Esophagus mucosa (tissue), 1 donor: ENCODE results near the gene FAM168B. TPM values are rescaled to one million over a fixed set of nuclear protein-coding genes. Genes with fewer than 3 reads are reported as not detected.

Source experiments
- ATAC-seq: fragments of 200-7000 bp; cut with Tn5 transposase; one replicate; pipeline ENCODE4 v1.9.1; 2020
- total RNA-seq: library from RNA; stranded (reverse); gene quantifications from one replicate; pipeline ENCODE4 v1.2.4, GENCODE V29; 2023
- donor health status: DM: yes; HTN: yes; CAD: no.

Gene FAM168B
- total RNA-seq, 1 donor from 2014 or later = 42.9 TPM

DNA sequence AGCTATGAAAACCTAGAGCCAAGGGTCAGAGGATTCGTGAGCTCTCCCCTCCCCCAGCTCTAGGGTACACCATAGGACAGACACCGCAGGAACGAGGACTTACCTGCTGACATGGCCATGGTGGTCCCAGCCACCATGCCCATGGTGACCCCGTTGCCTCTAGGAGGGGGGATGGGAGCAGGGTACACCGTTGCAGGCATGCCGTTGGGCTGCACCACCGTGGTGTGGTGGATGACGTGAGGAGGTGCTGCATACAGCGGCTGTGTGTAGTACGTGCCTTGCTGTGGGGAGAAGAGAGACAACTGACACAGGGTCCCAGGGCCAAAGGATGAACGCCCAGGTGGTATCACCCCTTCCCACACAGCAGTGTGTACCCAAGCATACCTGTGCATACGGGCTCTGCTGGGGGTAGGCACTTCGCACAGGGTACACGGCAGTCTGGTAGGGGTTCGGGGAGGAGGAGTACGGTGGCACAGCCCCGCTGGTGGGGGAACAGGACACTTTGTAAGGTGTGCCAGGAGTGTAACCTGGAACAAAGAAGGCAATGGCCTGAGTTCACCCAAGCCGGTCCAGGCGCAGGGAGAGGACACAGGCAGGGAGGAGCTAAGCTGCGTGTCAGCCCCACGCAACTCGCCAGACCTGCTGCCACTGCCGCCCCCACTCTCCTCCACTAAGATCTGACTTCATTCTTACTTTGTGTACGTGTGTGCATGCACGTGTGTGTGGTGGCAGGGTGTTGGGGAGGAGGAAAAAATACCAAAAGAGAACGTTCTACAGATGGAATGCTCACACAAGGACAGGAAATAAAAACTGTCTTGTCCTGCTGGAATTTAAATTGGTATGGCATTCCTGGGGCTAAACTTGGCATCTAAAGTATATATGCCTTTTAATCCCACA is 37.8 kb downstream of the FAM168B start:
- peak; percentile 27 for ATAC-seq

DNA sequence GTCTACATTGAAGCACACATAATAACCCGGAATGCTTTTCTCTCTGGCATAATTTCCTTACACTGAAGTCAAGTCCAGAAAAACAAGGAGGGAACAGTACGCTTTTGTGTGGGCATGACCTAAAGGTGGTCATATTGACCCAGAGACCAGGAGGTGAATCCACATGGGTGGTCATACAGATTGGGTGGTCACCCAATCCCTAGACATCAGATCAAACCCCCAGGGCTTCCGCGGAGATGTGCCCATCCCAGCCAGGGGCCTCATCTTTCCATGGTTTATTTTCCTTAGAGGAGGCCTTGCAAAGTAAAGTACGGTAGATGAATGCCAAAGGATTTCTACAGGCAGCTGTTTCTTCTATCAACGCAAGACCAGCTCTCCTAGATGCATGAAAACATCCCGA is 38.8 kb downstream of the FAM168B start:
- no peak for ATAC-seq

DNA sequence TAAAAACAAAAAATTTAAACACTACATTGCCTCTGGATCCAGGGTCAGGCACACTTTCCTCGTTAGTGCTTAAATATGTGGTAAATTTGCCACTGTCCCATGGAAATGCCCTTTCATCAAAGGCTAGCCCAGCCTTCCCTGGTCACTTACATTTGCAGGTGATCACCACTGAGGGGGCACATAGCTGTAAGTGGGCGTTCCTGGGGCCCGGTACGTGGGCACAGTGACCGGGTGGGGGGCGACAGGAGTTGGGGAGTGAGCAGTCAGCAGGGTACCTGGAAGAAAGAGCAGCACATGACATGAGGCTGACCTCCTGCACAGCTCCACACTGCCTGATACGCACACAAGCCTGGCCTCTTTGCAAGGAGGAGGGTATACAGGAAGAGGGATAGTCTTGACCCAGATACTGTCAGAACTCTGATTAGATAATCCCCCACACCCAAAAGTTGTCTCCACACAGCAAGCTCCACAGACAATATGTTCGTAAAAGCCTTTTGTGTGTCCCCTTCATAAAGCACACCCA is 40.5 kb downstream of the FAM168B start:
- no peak for ATAC-seq

DNA sequence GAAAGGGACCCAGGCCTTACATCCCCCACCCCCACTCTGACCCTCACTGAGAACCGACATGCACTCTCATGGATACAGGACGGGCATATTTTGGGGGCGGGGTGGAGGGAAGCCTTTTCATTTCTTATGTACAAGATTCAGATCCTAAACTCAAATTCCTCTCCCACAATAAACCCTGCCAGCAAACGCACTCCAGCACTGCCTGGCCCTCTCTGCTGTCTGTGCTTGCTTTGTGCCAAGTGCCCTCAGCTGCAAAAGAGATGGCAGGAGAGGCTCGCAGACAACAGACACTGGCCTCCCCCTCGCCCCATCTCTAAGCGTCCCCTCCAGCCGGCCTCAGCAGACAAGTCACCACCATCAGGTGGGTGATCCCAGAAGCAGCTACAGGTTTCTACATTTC is 42.4 kb downstream of the FAM168B start:
- ATAC-seq = no peak

DNA sequence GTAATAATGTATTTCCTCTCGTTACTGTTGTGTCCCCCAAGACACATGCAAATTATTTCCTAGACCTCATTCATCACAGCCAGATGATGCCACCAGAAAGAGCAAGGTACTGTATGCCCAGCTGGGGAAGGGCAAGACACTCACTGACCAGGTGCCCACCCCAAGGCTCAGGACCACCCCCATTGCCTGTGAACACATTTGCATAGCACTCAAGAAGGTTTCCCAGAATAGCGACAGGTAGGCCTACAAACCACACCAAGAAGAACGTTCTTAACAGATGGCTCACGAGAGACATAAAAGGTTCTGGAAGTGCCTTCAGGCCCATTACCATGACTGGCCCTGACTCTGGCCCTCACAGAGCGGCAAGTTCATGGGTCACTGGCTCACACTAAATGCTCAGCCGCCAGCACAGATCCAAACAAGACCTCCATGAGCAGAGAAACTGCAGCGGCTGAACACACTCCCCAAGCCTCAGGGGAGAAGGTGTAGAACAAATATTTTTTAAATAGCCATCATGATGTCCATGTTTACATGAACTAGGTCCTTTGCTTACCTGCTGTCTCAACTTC is 44.0 kb downstream of the FAM168B start:
- ATAC-seq = no peak

DNA sequence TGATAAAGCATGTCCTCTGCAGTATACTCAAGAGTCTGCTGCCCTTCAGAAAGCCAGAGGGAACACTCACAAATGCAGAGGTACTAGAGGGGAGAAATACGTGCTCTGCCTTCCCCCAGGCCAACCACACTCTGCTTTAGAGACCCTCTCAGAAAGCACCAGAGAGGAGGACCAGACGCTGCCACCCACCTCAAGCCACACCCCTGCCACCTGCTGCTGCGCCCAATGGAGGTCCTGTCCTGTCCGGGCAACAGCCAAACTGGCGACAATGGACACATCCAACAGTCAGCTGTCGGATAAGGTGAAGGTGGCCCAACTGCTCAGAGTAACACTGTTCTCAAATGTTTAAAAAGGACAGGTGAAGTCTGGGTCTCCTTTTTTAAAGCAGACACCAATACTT is 44.6 kb downstream of the FAM168B start:
- ATAC-seq = no peak

DNA sequence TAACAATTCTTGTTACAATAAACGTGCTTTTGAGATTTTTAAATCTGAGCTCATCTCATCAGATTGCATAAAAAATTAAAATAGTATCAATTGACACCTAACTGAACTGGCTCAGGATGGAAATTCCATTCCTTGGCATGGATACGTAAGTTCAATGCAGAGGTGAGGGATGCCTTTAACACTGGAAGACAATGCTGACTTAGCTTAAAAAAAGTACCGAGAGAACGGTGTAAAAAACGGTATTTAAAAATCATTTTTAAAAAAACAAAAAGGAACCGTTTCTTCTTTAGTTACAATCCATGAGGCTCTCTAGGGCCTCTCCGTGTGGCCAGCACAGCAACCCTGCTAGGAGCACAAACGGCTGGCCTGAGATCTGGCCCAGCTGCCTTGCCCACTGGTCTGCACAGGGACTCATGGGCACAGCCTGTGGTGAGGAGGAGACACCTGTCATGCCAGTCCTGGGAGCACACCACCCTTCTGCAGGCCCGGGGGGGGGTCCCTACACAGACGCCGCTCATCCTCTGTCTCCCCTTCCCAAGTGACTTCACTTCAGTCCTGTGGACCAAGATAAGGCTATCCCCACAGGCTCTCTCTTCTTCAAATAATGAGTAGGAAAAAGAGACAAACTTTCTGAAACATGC is 45.2 kb downstream of the FAM168B start:
- ATAC-seq = no peak

DNA sequence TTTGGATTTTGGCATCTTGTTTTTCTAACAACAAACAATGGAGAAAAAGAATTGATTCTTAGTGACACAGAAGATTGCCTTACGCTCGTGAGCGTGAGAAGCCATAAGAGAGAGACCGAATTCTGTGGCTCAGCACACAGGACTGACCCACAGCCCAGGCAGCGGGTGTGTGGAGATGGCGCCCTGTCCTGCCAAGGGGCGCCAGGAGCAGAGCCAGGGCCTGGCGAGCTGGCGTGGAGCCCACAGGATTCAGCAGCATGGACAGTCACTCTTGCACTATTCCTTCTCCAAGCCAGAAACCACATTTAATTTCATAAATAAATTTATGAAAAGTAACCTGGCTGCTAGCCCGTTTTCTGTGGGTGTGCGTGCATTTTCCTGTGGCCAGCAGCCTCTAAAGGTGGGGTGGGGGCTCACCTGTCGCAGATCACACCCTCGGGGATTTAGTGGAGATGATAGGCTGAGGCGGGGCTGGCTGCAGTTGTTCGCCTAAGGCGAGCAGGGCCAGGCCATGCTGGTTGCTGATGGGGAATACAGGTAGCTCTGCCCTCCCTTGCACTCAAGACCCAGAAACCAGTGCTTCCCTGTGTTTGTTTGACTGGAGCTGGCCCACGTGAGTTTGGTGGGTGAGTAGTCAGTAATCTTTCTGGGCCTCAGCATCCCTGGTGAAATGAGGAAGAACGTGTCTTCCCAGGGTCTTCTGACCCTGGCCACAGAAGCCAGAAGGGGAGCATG is 46.2 kb downstream of the FAM168B start:
- ATAC-seq = no peak

DNA sequence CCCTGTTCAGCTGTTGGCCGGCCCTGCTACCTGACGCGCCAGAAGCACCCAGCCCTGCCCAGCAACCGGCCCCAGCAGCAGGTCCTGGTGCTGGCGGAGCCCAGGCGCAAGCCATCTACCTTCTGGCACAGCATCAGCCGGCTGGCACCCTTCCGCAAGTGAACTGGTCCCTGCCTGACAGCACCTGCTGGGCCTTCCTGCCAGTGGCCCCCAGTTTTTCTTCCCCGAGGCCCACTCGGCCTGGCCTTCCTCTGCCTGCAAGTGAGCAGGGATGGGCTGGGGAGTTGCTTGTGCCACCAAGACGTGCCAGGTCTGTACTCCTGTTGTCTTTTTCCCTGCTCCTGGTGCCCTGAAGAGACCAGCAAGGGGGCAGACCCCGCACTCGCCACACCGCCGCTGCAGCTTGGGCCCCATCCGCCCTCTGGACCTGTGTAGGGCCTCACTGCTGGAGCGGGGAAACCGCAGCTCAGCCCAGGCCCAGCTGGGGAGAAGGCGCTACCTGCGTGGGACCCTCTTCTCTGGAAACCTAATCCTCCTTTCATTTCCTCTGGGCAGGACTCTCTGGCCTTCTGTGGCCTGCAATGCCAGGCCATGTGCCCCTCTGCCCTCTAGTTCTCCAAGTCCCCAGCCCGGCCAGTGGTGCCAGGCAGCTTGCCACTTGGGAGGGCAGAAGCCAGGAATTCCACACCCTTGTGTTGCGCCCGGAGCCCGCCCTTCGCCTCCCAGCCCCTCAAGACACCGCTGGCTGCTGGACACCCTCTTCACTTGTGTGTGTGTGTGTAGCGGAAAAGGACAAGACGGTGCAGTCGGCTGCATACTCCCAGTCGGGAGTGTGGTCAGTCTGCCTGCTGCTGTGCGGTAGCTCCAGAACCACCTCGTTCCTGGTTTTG is 47.0 kb downstream of the FAM168B start:
- no peak for ATAC-seq

DNA sequence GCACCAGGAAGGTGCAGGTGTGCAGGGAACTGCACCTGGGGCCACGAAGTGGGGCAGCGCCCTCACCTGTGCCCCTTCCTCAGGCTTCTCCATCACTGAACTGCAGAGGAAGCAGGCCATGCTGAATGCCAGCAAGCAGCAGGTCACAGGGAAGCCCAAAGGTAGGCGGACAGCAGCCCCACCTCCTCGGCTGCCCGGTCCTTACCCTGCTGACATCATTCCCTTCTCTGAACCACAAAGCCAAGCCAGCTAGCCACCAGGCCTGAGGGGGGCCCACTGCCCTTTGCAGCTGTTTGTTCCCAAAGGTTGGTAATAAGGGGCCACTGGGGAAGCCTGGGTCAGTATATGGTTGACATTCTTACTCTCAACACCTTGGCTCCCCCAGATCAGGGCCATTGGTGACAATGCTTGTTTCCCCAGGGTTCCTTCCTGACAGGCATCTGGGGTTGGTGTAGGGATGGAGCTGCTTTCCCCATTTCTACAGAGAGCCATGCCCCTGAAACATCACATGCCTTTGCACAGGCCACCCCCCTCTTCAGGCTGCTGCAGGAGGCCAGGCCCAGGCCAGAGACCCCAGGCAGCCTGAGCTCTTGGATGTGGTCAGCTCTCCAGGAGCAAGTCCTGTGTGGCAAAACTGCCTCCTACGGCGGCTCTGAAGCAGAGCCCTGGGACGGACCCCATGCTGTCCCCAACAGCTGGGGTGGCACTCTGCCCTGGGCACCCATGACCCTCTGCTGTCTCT is 47.8 kb downstream of the FAM168B start:
- no peak for ATAC-seq

DNA sequence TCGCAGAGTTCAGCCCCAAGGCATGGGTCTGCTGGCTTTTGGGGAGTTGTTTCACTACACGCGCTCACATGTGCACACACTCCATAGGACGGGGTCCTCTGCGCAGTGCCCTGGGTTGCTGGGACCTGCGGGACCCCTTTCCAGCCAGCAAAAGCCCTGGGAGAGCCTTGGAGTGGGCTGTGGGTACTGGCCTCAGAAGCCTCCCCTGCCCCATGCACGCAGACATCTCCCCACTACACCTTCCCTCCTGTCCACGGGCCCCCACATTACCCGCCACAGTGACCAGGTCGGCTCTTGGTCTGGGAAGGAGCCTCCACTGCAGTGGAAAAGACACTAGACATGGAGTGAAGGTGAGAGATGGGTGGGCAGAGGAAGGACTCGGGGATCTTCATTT is 48.5 kb downstream of the FAM168B start:
- no peak for ATAC-seq

DNA sequence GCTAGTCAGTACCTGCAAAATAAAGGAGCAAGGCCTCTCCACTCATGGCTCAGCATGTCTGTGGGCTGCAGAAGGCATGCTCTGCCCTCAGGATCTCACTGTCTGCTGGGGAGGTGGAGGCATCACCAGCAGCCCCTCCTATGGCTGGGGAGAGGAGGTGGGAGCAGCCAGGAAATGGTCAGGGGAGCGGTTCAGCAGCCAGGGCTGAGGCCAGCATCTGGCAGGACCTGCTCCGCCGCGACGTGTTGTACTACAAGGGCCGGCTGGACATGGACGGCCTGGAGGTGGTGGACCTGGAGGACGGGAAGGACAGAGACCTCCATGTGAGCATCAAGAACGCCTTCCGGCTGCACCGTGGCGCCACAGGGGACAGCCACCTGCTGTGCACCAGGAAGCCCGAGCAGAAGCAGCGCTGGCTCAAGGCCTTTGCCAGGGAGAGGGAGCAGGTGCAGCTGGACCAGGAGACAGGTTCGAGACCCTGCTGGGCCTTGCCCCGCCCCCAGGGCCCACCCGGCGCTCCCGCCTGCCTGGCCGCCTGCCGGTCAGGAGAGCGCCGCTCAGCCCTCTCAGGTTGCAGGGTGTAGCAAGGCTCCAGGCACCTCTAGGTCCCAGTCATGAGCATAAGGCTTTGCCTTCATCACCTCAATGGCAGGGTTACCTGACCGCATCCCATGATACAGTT is 49.0 kb downstream of the FAM168B start:
- ATAC-seq = no peak

DNA sequence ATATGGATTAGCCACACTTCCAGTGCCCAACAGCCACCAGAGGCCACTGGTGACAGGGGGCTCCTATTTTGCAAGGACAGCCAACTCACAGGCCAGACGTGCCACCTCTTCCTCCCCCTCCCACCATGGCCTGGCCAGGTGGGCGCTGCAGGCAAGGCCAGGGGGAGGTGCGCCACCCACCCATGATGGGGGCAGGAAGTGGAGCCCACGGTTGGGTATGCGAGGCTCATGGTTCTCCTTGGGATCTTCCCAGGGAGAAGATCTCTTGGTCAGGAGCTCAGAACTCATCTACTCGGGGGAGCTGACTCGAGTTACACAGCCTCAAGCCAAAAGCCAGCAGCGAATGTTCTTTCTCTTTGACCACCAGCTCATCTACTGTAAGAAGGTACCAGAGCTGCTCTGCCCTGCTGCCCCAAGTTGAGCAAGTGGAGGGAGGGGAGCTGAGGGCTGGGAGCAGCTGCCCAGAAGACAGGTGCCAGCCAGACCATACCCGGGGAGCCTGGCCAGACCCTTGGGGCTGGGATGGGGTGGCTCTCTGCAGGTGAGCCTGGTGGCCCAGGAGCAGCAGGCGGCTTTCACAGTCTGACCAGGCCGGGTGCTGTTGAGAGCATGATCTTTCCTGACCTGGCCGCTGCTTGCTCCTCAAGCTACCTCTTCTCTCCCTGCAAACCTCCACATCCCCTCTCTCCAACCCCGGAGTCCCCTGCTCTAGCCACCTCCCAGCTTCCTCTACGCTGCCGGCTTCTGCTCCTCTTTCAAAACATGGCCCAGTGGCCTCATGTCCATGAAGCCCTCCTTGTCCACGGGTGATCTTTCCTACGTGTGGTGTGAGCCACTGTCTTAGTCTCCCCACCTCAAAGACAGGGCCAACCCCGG is 49.8 kb downstream of the FAM168B start:
- no peak for ATAC-seq

DNA sequence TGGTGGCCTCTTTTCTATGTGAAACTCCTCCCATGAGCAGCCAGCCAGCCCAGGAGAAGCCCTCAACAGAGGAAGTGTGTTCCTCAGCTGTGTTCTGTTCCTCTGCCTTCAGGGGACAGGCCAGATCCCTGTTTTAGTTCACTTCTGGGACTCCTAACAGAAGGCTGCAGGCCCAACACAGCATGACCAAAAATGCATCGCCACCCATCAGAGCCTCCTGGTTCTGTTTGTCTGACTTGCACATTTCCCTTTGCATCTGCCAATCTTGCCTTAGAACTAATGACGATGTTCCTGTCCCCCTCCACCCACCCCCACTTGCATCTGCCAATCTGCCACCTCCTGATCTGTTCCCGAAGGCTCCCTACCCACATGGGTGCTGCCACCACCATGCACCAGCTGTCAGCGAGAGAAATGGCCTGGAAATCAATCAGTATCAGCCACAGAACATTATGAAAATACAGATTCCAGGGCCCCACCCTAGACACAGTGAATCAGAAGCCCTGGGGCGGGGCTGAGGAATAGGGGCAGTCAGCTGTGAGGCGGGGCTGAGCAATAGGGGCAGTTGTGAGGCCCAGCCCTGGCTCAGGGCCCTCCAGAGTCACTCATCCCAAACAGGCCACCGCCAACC is 51.0 kb downstream of the FAM168B start:
- ATAC-seq = peak; percentile 78

DNA sequence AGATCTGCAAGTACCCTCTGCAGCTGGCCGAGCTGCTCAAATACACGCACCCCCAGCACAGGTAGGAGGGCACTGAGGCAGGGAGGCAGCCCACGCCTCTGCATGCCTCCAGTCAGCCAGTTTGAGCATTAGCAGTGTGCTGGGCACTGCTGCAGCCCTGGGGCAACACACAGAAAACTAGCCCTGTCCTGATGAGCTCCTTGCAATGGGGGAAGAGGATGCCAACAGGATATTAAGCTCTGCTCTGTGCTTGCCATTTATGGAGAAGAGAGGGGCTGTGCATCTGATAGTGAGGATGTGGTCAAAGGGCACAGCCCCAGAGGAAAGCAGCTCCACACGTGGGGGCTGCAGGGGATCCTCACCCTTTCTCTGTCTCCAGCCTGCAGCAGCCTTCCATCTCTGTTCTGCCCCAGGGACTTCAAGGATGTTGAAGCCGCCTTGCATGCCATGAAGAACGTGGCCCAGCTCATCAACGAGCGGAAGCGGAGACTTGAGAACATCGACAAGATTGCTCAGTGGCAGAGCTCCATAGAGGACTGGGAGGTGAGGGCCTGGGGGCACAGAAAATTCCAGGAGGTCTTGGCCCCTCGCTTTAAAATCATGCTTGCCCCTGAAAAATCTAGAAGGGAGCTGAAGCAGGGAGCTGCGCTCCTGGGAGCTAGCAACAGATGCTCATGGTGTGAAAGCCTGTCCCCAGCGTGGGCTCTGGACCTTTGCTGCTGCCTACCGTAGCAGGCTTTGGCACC is 51.7 kb downstream of the FAM168B start:
- ATAC-seq = no peak

DNA sequence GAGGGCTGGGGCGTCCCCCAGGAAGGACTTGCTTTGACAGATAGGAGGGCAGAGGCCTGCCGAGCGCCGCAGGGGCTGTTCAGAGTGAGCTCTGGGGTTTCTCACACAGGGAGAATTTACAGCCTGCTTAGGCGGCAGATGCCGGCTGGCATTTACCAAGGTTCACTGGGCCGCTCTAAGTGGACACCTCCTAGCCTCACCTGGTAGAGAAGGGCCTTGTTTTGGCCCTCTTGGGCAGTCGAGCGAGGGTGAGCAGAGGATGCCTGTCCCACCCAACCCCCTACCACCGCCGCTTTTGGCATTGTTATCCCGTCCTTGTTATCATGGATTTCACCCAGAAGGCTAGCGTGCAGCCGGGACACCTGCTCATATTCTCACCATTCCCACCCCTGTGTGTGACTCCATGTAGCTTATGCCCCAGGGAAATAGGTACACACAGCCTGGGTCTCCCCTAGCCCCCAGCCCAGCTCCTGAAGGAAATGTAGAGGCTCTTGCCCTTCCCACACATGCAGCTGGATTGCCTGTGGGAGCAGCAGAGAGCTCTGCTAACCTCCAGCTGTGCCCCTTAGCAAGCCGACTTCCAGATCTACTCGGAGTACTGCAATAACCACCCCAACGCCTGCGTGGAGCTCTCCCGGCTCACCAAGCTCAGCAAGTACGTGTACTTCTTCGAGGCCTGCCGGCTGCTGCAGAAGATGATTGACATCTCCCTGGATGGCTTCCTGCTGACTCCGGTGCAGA is 52.4 kb downstream of the FAM168B start:
- no peak for ATAC-seq

DNA sequence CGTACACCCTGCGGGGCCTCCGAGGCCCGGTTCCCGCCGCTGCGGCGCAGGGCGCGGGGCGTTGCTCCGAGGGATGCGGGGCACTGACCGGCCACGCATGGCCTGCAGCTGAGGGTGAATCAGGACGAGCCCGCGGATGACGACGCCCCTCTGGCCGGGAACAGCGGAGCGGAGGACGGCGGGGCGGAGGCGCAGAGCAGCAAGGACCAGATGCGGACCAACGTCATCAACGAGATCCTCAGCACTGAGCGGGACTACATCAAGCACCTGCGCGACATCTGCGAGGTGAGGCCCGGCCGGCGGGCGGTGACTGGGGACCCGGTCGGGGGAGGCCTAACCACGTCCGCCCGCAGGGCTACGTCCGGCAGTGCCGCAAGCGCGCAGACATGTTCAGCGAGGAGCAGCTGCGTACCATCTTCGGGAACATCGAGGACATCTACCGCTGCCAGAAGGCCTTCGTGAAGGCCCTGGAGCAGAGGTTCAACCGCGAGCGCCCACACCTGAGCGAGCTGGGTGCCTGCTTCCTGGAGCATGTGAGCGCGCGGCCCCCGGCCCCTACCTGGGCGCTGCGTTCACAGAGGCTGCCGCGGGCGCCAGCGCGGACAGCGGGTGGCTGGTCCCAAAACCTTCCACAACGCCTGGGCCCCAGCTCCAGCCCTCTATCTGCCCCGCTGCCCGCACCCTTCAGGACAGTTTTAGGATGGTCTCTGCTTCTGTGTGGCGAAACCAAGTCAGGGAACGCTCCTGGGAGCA is 53.2 kb downstream of the FAM168B start:
- no peak for ATAC-seq
